ENCODE results near the gene DAAM1. TPM values are rescaled to one million over a fixed set of nuclear protein-coding genes. Genes with fewer than 3 reads are reported as not detected.

The DAAM1 gene
- total RNA-seq, 4 donors from 2014 or later: 25.3 to 47.2 (median 37.8) TPM

DNA sequence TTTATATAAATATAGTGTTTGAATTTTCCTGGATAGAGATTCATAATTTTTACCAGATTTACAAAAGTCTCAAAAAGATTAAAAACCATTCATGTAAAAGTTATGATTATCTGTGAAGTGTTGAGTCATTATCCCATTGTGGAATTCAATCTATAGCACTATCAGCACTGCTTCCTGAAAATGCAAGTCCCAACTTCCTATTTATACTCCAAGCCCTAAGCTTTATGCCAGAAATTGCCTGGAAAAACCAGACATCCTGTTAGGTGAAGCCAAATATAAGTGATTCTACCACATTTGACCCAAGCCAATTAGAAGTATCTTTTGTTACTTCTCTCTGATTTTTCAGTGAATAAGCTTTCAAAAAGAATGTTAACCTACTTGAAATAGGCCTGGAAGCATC, 147.6 kb downstream of the DAAM1 start:
- no peak for TF ChIP-seq POLR2A (IDR thresholded peaks at IDR 0.05)
- no peak for DNase-seq
- intact Hi-C loops (cut with DNase I): no loop called here
- peak overlapping the region; percentile 65 to 80 (median 79) for H3K27ac ChIP-seq
- no peaks in the 10 kb centered on the region for H3K9me3 ChIP-seq
- peaks cover 42 to 64% of the 10 kb centered on the region in 2 donors for H3K4me1 ChIP-seq
- H3K36me3 ChIP-seq: no peaks in the 10 kb centered on the region
- H3K27me3 ChIP-seq: no peaks in the 10 kb centered on the region
- no peak overlapping the region for H3K4me3 ChIP-seq (replicated peaks in 1 of 3)

DNA sequence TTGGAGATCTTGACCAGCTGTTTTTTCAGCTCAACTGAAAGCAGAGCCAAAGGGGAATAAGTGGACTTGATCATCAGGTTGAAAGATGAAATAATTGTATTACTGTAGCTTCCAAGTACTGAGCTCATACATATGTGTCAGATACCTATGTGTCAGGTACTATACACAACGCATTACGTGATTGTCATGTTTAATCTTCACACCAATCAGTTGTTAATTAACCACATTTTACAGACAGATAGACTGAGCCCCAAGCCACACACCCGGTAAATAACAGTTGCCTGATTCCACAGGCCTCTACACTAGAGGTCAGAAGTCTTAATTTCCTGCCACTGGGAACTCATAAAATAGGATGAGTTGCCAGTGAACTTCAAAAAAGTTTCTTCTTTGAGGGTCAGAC, 148.2 kb downstream of the DAAM1 start:
- Histone ChIP-seq H3K27me3 (no peaks in the 10 kb centered on the region), H3K27ac (peak overlapping the region; percentile 65 to 80 (median 79)), H3K9me3 (no peaks in the 10 kb centered on the region), H3K36me3 (no peaks in the 10 kb centered on the region), H3K4me1 (peaks cover 47 to 70% of the 10 kb centered on the region in 2 donors), H3K4me3 (replicated peaks in 1 of 3) (no peak overlapping the region)
- 83 to 88% methylated on average over 3 of the region's 3 CpGs for WGBS, 2 donors
- TF ChIP-seq CTCF (IDR thresholded peaks at IDR 0.05) (no peak), POLR2A (IDR thresholded peaks at IDR 0.05) (no peak)
- no peak for DNase-seq
- intact Hi-C loops (cut with DNase I): no loop called here

DNA sequence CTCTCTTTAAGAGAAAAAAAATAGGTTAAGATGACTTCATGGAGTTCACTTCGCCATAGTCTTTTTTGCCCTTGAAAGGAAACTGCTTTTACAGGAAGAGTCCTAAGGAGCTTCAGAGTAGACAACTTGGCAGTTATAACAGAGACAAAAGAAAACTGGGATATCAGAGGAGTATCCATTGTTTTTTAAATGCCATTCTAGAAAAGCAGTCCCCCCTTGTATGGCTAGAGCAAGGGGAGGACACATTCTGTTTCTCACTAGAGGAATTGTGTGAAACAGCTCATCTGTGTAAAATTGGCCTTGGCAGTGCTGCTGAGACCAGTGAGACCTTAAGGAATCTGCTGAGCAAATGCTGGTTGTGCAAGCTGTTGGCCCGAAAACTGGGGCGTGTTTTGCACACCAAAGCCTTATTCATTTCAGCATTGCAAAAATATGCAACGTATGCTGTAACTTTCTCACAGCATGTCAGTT, 148.7 kb downstream of the DAAM1 start:
- DNase-seq: peak; percentile 47 to 59
- whole genome bisulfite sequencing, 2 donors: 18 to 22% methylated on average over 4 of the region's 4 CpGs
- Histone ChIP-seq H3K27ac (peak overlapping the region; percentile 65 to 80 (median 79)), H3K4me3 (replicated peaks in 1 of 3) (no peak overlapping the region), H3K9me3 (no peaks in the 10 kb centered on the region), H3K36me3 (no peaks in the 10 kb centered on the region), H3K27me3 (no peaks in the 10 kb centered on the region), H3K4me1 (peaks cover 52 to 75% of the 10 kb centered on the region in 2 donors)
- intact Hi-C loops (cut with DNase I): no loop called here
- TF ChIP-seq POLR2A (IDR thresholded peaks at IDR 0.05): no peak
- TF ChIP-seq CTCF (IDR thresholded peaks at IDR 0.05): peak in 1 of 6 experiments; percentile 2

DNA sequence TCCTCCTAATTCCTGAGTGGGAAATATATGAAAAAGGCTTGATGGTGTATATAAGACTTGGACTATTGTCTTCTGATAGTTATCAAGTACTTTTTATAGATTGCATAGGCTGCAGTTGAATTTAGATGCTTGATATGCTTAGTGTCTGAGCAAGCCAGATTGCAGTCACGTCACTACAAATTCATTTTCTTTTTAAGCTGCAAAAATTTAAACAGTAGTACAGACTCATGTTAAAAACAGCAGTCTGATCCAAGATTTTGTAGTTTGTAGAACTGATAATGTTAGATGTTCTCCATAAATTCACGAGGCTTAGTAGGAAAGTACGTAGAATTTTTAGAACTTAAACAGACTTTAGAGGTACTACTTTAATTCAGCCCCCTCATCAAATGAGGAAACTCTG, 150.3 kb downstream of the DAAM1 start:
- intact Hi-C loops (cut with DNase I): no loop called here
- Histone ChIP-seq H3K27ac (no peak overlapping the region), H3K36me3 (no peaks in the 10 kb centered on the region), H3K4me3 (replicated peaks in 1 of 3) (no peak overlapping the region), H3K9me3 (no peaks in the 10 kb centered on the region), H3K27me3 (no peaks in the 10 kb centered on the region), H3K4me1 (peaks cover 59 to 75% of the 10 kb centered on the region in 2 donors)
- DNase-seq: no peak
- 90% methylated on average over 3 of the region's 3 CpGs for WGBS, 2 donors
- TF ChIP-seq POLR2A (IDR thresholded peaks at IDR 0.05) (no peak), CTCF (IDR thresholded peaks at IDR 0.05) (no peak)

GRCh38 chr14:59339524-59340330, 151.3 kb downstream of the DAAM1 start:
- H3K4me3 ChIP-seq (replicated peaks in 1 of 3): no peak overlapping the region
- H3K27me3 ChIP-seq: no peaks in the 10 kb centered on the region
- WGBS, 2 donors: 84 to 89% methylated on average over 6 of the region's 6 CpGs
- no peak for DNase-seq
- intact Hi-C loops (cut with DNase I): no loop called here
- peak overlapping the region; percentile 18 to 73 (median 72) for H3K27ac ChIP-seq
- TF ChIP-seq CTCF (IDR thresholded peaks at IDR 0.05): no peak
- TF ChIP-seq POLR2A (IDR thresholded peaks at IDR 0.05): no peak
- H3K4me1 ChIP-seq: peaks cover 62 to 75% of the 10 kb centered on the region in 2 donors
- H3K9me3 ChIP-seq: no peaks in the 10 kb centered on the region
- H3K36me3 ChIP-seq: no peaks in the 10 kb centered on the region

Measured in thyroid gland (tissue), 4 donors.